WERI-Rb-1 (cell line): ENCODE data around the gene DCDC2.

ENCODE experiments used
- DNase-seq: peaks from one replicate; pipeline ENCODE4 v3.0.0-alpha.2; 2020
- H3K27ac ChIP-seq: fragments of 250-450 bp; sonication (Bioruptor Pico); 2 replicates; pipeline ENCODE4 v1.5.1; 2020; ENCODE audit warnings: mild to moderate bottlenecking, moderate library complexity
- H3K27me3 ChIP-seq: fragments of 250-450 bp; sonication (Bioruptor Pico); 2 replicates; pipeline ENCODE4 v1.5.1; 2021; ENCODE audit warnings: mild to moderate bottlenecking, low read depth, moderate library complexity; ENCODE audit not compliant: insufficient read depth, severe bottlenecking
- H3K36me3 ChIP-seq: fragments of 250-450 bp; sonication (Bioruptor Pico); 2 replicates; pipeline ENCODE4 v1.5.1; 2020; ENCODE audit warnings: mild to moderate bottlenecking, moderate library complexity
- H3K4me3 ChIP-seq: 2 replicates; pipeline ENCODE4 v1.5.1; 2011; ENCODE audit warnings: low read depth, mild to moderate bottlenecking, control low read depth, low read length
- H3K9me3 ChIP-seq: fragments of 250-450 bp; sonication (Bioruptor Pico); 2 replicates; pipeline ENCODE4 v1.5.1; 2021; ENCODE audit warnings: mild to moderate bottlenecking, moderate library complexity; ENCODE audit not compliant: severe bottlenecking
- TF ChIP-seq, protein P1 (sequence below): IDR thresholded peaks from 2 replicates; pipeline ENCODE4 v1.5.1; 2011; ENCODE audit warnings: low read depth, mild to moderate bottlenecking, control low read depth, inconsistent platforms, low read length

Gene DCDC2

DNA sequence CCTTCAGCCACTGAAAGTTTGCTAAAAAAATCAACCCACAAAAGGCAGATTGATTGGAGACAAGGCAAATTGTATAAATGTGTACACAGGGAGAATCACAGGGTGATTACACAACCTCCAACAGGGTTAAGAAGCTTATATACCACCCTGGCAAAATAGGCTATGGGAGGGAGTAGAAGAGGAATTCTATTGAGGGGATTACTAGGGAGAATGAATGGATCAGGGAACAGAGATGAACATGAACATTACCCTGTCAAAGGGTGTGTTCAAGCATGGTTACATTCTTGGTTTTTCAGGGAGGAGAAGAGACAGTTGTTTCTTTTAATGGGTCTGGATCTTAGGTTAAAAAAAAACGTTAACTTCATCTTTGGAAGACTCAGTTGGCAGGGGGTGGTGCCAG, 39.8 kb upstream of the DCDC2 start:
- Histone ChIP-seq H3K9me3 (peaks cover 9% of the 10 kb centered on the region), H3K27ac (no peak overlapping the region), H3K36me3 (no peaks in the 10 kb centered on the region), H3K27me3 (no peaks in the 10 kb centered on the region), H3K4me3 (no peak overlapping the region)
- TF ChIP-seq, protein P1, sequence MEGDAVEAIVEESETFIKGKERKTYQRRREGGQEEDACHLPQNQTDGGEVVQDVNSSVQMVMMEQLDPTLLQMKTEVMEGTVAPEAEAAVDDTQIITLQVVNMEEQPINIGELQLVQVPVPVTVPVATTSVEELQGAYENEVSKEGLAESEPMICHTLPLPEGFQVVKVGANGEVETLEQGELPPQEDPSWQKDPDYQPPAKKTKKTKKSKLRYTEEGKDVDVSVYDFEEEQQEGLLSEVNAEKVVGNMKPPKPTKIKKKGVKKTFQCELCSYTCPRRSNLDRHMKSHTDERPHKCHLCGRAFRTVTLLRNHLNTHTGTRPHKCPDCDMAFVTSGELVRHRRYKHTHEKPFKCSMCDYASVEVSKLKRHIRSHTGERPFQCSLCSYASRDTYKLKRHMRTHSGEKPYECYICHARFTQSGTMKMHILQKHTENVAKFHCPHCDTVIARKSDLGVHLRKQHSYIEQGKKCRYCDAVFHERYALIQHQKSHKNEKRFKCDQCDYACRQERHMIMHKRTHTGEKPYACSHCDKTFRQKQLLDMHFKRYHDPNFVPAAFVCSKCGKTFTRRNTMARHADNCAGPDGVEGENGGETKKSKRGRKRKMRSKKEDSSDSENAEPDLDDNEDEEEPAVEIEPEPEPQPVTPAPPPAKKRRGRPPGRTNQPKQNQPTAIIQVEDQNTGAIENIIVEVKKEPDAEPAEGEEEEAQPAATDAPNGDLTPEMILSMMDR: no peak
- DNase-seq: no peak

DNA sequence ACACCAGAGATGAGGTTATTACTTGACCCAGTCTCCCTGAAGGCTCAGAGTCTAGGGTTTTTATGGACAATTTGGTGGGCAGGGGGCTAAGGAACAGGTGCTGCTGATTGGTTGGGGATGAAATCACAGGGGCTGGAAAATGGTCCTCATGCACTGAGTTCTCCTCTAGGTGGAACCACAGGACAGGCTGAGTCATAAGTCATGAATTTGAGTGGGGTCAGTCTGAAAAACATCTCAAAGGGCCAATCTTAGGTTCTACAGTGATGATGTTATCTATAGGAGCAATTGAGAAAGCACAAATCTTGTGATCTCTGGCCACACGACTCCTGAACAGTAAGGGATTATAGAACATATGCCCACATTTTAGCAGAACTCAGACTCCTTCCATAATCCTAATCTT, 39.0 kb upstream of the DCDC2 start:
- no peak for DNase-seq
- Histone ChIP-seq H3K27me3 (no peaks in the 10 kb centered on the region), H3K9me3 (peaks cover 9% of the 10 kb centered on the region), H3K36me3 (no peaks in the 10 kb centered on the region), H3K4me3 (no peak overlapping the region), H3K27ac (no peak overlapping the region)
- TF ChIP-seq, protein P1: peak; percentile 21; the same call in 1 of the 2 replicates

DNA sequence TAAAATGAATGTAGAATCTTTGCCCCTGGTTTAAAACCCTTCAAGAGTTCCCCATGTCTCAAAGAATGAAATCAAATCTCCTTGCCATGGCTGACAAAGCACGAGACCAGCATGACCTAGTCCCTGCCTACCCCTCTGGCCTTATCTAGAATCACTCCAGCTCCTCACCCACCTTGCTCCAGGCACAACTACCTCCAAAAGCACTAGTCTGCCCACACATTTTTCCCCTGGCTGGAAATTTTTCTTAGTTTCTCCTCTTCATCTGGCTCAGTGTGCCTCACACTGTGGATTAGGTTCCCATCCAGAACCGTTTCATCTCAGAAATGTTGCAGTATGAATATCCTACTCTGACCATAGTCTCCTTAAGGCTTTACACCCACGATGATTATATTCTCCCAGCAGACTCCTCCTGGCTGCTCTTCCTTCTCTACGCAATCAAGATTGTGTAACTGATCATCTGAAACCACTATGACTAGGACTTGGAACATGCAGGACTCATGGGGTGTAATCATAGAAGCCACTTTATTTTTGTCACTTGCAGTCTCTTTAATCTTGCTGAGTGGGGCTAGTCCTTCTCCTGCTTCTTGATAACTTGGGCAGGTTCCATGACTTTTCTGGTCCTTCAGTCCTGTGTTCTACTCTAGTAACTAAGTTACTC, 37.0 kb upstream of the DCDC2 start:
- DNase-seq: no peak
- H3K4me3 ChIP-seq: no peak overlapping the region
- TF ChIP-seq, protein P1: no peak
- H3K27ac ChIP-seq: no peak overlapping the region
- no peaks in the 10 kb centered on the region for H3K27me3 ChIP-seq
- peaks cover 9% of the 10 kb centered on the region for H3K9me3 ChIP-seq
- no peaks in the 10 kb centered on the region for H3K36me3 ChIP-seq

DNA sequence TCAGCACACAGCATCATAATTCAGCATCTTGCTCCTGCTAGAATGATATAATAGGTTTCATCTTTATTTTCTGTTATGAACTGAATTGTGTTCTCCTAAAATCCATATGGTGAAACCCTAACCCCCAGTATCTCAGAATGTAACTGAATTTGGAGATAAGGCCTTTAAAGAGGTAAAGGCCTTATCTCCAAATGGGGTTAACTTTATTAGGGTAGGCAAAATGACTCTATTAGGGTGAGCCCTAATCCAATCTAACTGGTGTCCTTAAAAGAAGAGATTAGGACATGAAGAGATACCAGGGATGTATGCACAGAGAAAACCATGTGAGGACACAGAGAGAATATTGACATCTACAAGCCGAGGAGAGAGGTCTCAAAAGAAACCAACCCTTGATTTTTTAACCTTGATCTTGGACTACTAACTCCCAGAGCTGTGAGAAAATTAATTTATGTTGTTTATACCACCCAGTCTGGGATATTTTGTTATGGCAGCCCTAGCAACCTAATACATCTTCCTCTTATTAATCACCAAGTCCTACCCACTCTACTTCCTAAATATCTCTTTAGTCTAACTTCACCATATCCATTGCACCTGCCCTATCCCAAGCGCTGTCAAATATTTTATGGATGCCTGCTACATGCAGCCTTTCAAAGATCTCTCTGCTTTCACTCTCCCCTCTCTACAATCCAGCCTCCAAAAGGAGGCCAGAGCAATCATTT, 36.4 kb upstream of the DCDC2 start:
- TF ChIP-seq, protein P1: no peak
- peaks cover 9% of the 10 kb centered on the region for H3K9me3 ChIP-seq
- no peaks in the 10 kb centered on the region for H3K27me3 ChIP-seq
- H3K36me3 ChIP-seq: no peaks in the 10 kb centered on the region
- H3K4me3 ChIP-seq: no peak overlapping the region
- DNase-seq: no peak
- no peak overlapping the region for H3K27ac ChIP-seq

DNA sequence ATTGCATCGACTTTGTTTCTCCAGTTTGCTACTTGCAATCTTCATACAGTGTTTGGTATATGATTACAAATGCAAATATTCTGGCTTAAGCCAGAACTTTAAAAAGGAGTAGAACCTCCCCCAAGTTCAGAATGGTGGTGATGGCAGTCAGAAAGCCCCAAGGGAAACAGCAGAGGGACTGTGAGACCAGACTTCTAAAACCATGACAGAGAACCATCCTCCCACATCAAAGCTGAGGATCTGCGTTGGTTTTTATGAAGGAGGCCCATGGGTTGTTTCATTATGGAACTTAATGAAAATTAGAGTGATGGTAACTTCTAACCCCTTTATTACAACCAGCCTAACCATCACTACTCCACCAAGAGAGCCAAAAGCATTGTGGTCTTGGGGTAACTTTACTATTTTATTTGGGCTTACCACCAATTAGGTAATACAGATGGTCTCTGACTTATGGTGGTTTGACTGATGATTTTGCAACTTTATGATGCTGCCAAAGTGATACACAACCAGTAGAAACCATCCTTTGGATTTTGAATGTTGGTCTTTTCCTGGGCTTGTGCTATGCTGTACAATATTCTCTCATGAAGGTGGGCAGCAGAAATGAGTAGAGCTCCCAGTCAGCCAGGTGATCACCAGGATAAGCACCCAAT, 34.0 kb upstream of the DCDC2 start:
- Histone ChIP-seq H3K36me3 (no peaks in the 10 kb centered on the region), H3K27ac (no peak overlapping the region), H3K9me3 (peaks cover 7% of the 10 kb centered on the region), H3K4me3 (no peak overlapping the region), H3K27me3 (no peaks in the 10 kb centered on the region)
- TF ChIP-seq, protein P1: no peak
- no peak for DNase-seq
